CD4-positive, alpha-beta T cell treated with Interleukin-1 beta for 1 hour (primary cell): ENCODE measurements around the gene SH2B3.

Experiments
- DNase-seq, 2 donors: peaks; one replicate each; pipeline ENCODE4 v3.0.0-alpha.2; 2020 to 2022

SH2B3 gene

GRCh38 chr12:111429828-111430432, 24.2 kb downstream of the SH2B3 start:
- peak; percentile 72 to 83 for DNase-seq

GRCh38 chr12:111430433-111431353, 25.0 kb downstream of the SH2B3 start:
- DNase-seq, result peak; percentile 80 to 85

GRCh38 chr12:111431772-111432171, 26.0 kb downstream of the SH2B3 start:
- no peak for DNase-seq

GRCh38 chr12:111434049-111434448, 28.3 kb downstream of the SH2B3 start:
- no peak for DNase-seq

GRCh38 chr12:111434680-111435338, 29.1 kb downstream of the SH2B3 start:
- peak; percentile 91 to 92 for DNase-seq

GRCh38 chr12:111435661-111436201, 30.0 kb downstream of the SH2B3 start:
- peak; percentile 51 to 57 for DNase-seq

GRCh38 chr12:111436266-111436665, 30.5 kb downstream of the SH2B3 start:
- no peak for DNase-seq

GRCh38 chr12:111436811-111437210, 31.1 kb downstream of the SH2B3 start:
- DNase-seq, result no peak

- peak in 1 of 2 donors; percentile 67 for DNase-seq
Observed at GRCh38 chr12:111437816-111438454, 32.2 kb downstream of the SH2B3 start.

GRCh38 chr12:111438481-111438880, 32.8 kb downstream of the SH2B3 start:
- DNase-seq, result peak; percentile 58 to 67

GRCh38 chr12:111439657-111440151, 34.0 kb downstream of the SH2B3 start:
- no peak for DNase-seq

GRCh38 chr12:111440152-111440551, 34.4 kb downstream of the SH2B3 start:
- DNase-seq, result no peak

- no peak for DNase-seq
Observed at GRCh38 chr12:111440631-111441030, 34.9 kb downstream of the SH2B3 start.

- no peak for DNase-seq
Observed at GRCh38 chr12:111441107-111441928, 35.6 kb downstream of the SH2B3 start.

- no peak for DNase-seq
Observed at GRCh38 chr12:111442301-111443045, 36.8 kb downstream of the SH2B3 start.

GRCh38 chr12:111443086-111443485, 37.4 kb downstream of the SH2B3 start:
- no peak for DNase-seq

GRCh38 chr12:111443586-111443985, 37.9 kb downstream of the SH2B3 start:
- DNase-seq, result peak in 1 of 2 donors; percentile 45

- DNase-seq, result no peak
Observed at GRCh38 chr12:111444314-111444924, 38.7 kb downstream of the SH2B3 start.

GRCh38 chr12:111444925-111445725, 39.4 kb downstream of the SH2B3 start:
- peak; percentile 88 to 90 for DNase-seq
